SJSA1 (cell line): ENCODE data around the gene DRC3. TPM values are rescaled to one million over a fixed set of nuclear protein-coding genes. Genes with fewer than 3 reads are reported as not detected.
"Not testable (repeated sequence)": the region's sequence is repeated elsewhere in the genome, so short reads cannot be mapped to it uniquely, and the experiment has no call there.

Experiments used
- DNase-seq, 2 experiments: peaks; one replicate each; pipeline ENCODE4 v3.0.0-alpha.2; 2015 to 2020; ENCODE audit warnings: low spot score in 2 of 2, low read depth in 1 of 2
- H3K27ac ChIP-seq: fragments of 250-450 bp; sonication (Bioruptor Pico); 2 replicates; pipeline ENCODE4 v1.5.1; 2020; ENCODE audit warnings: mild to moderate bottlenecking, moderate library complexity
- H3K27me3 ChIP-seq: fragments of 250-450 bp; sonication (Bioruptor Pico); replicated peaks from 2 replicates; pipeline ENCODE4 v1.5.1; 2020; ENCODE audit warnings: mild to moderate bottlenecking, moderate library complexity
- H3K36me3 ChIP-seq: fragments of 250-450 bp; sonication (Bioruptor Pico); 2 replicates; pipeline ENCODE4 v1.5.1; 2020; ENCODE audit warnings: mild to moderate bottlenecking
- H3K4me1 ChIP-seq: fragments of 250-450 bp; sonication (Bioruptor Pico); replicated peaks from 2 replicates; pipeline ENCODE4 v1.6.1; 2021; ENCODE audit warnings: mild to moderate bottlenecking
- H3K4me3 ChIP-seq: fragments of 250-450 bp; sonication (Bioruptor Pico); 2 replicates; pipeline ENCODE4 v1.5.1; 2020; ENCODE audit warnings: mild to moderate bottlenecking
- H3K9me3 ChIP-seq: fragments of 250-450 bp; sonication (Bioruptor Pico); replicated peaks from 2 replicates; pipeline ENCODE4 v1.5.1; 2020; ENCODE audit warnings: mild to moderate bottlenecking
- total RNA-seq: library from RNA; depleted of rRNA; stranded (reverse); fragments of >200 nt; shearing (Covaris generic); gene quantifications from 2 replicates; pipeline ENCODE4 v1.2.3, GENCODE V29; 2014

Gene DRC3
- total RNA-seq, 1 experiment from 2014 or later: 1.8 TPM

DNA sequence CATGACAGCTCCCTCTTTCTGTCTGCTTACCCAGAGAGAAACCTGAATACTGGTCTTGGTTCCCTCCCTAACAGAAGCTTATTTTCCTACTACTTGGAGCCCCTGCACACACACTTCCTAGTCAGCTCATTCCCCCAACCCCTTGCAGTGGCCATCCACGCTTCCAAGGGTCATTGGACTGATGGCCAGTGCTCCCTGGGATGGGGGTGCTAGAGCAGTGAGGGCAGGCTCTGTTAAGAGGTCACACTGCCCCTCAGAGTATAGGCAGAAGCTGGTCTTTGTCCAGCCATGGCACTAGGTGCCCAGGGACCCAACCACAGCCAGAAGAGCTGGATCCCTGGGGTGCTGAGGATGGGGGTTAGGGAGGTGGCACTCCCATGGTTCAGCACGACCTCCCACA, 12.5 kb downstream of the DRC3 start:
- Histone ChIP-seq H3K9me3 (no peaks in the 10 kb centered on the region), H3K27me3 (no peaks in the 10 kb centered on the region), H3K4me3 (no peak overlapping the region), H3K36me3 (no peaks in the 10 kb centered on the region), H3K27ac (no peak overlapping the region), H3K4me1 (peaks cover 3% of the 10 kb centered on the region)
- DNase-seq: no peak

DNA sequence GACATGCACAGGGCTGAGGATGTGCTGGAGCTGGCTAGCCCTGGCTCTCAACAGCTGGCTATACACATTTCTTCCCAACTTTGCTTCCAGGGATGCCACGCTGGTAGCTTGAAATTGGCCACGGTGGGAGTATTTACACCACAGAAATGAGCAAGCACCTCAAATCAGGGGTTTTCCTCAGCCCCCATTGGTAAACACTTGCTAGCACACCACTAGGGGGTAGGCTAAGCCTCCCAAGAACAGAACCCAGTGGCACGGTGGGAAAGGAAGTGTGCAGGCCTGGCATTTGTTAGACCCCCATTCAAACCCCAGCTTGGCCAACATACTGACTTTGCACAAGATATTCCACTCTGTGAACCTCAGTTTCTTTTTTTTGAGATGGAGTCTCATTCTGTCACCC, 12.9 kb downstream of the DRC3 start:
- Histone ChIP-seq H3K9me3 (no peaks in the 10 kb centered on the region), H3K27ac (no peak overlapping the region)
- no peak for DNase-seq

DNA sequence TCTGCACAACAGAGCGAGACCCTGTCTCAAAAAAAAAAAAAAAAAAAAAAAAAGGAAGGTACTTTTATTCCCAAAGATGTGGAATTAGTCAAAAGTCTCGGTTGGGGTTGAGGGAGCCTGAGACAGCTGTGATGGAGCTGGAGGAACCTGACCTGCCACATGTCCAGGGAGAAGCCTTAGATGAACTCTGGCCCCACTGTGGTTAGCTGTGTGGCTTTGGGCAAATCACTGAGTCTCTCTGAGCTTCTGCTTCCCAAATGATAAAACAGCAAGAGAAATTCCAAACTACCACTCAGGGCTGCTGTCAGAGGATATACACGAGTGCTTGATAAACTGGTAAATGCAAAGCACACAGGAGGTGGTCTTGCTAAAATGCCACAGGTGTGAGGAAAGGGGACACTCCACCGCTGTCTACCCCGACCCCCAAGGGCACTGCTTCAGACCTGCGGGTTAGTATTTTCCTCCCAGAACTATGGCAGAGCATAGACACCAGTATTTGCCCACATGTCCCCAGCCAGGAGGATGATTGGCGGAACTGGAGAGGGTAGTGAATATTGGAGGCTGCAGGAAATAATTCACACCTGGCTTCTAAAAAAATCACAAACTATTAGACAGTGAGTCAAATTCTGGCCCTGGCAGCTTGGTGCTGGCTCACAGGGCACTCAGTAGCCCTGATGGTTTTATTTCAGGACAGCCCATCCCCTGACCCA, 14.7 kb downstream of the DRC3 start:
- Histone ChIP-seq H3K4me3 (no peak overlapping the region), H3K27me3 (no peaks in the 10 kb centered on the region), H3K4me1 (peaks cover 13% of the 10 kb centered on the region), H3K27ac (no peak overlapping the region), H3K36me3 (no peaks in the 10 kb centered on the region), H3K9me3 (no peaks in the 10 kb centered on the region)
- DNase-seq: no peak

More for the DNA sequence above, 12.9 kb downstream of the DRC3 start:
- Histone ChIP-seq H3K27me3 (no peaks in the 10 kb centered on the region), H3K36me3 (no peaks in the 10 kb centered on the region), H3K4me3 (no peak overlapping the region), H3K4me1 (peaks cover 7% of the 10 kb centered on the region)

DNA sequence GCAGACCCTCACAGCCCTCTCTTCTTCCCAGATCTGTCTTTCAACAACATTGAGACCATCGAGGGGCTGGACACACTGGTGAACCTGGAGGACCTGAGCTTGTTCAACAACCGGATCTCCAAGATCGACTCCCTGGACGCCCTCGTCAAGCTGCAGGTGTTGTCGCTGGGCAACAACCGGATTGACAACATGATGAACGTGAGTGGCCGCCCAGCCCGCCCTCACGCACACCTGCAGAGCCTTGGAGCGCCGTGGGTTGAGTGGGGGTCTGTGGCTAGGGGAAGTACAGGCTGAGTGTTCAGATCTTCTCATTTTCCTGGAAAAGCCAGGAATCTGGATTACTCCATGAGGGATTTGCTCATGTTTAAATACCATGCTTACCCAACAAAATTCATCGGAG, 15.2 kb downstream of the DRC3 start:
- no peaks in the 10 kb centered on the region for H3K9me3 ChIP-seq
- no peak for DNase-seq
- no peak overlapping the region for H3K27ac ChIP-seq
- H3K36me3 ChIP-seq: no peaks in the 10 kb centered on the region
- H3K27me3 ChIP-seq: no peaks in the 10 kb centered on the region
- H3K4me3 ChIP-seq: no peak overlapping the region
- peaks cover 13% of the 10 kb centered on the region for H3K4me1 ChIP-seq

DNA sequence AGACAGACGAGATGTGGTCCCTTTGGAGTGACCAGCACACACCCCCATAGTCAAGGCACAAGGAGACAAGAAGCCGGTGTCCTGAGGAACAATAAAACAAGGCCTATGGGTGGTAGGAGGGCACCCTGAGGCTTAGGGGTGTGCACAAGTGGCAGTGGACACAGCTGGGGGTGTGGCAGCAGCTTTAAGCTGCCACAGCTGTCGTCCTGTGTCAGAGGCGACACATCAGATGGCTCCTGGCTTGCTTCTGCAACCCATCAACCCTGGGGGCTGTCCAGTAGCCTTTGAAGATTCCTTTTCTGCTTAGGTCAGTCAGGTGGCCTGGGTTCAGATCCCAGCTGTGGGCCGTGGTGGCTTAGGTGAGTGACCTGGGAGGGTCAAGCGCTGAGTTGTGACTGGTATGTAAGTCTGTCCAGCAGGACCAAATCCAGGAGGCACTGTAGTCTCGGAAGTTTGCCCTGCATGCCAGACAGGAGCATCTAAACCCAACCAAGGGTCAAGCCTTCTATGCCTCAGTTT, 15.8 kb downstream of the DRC3 start:
- Histone ChIP-seq H3K4me3 (no peak overlapping the region), H3K27me3 (no peaks in the 10 kb centered on the region), H3K36me3 (no peaks in the 10 kb centered on the region), H3K9me3 (no peaks in the 10 kb centered on the region), H3K4me1 (peaks cover 13% of the 10 kb centered on the region), H3K27ac (no peak overlapping the region)
- no peak for DNase-seq

DNA sequence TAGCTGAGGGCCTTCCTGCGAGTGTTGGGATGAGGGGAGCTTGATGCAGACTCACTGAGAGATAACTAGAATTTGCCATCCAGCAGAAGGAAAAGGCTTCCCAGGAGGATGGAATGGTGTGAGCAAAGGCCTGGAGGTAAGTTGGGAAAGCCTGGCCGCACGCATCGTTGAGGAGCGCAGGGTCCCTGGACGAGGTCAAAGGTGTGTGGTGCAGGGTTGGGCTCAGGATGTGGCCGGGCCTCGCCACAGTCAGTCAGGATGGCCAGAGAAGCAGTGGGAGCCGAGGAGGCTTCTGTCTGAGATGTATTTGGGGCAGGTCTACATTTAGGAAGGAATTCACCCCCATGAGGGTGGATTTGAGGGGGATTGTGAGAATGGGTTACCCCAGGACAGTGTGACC, 16.4 kb downstream of the DRC3 start:
- H3K27me3 ChIP-seq: no peaks in the 10 kb centered on the region
- no peak overlapping the region for H3K27ac ChIP-seq
- H3K4me1 ChIP-seq: peaks cover 13% of the 10 kb centered on the region
- H3K9me3 ChIP-seq: no peaks in the 10 kb centered on the region
- H3K36me3 ChIP-seq: no peaks in the 10 kb centered on the region
- no peak for DNase-seq
- H3K4me3 ChIP-seq: no peak overlapping the region

DNA sequence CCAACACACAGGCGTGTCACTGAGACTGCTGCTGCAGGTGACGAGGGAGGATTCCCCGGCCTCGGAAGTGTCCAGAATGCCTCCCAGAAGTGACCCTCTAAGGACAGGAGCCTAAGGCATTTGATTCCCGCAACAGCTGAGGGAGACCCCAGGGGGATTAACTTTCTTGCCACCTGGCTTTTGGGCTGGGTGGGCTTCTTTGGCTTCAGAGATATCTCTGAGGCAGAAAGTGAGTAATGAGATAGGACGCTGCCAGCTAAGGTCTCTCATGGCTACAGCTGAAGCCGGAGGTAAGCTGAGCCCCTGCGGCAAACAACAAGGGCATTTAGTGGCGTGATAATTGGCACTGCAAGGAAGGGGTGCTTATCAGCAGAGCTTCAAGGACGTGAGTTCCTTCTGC, 17.0 kb downstream of the DRC3 start:
- Histone ChIP-seq H3K9me3 (no peaks in the 10 kb centered on the region), H3K27ac (no peak overlapping the region), H3K4me3 (no peak overlapping the region), H3K4me1 (peaks cover 13% of the 10 kb centered on the region), H3K36me3 (no peaks in the 10 kb centered on the region), H3K27me3 (no peaks in the 10 kb centered on the region)
- no peak for DNase-seq

DNA sequence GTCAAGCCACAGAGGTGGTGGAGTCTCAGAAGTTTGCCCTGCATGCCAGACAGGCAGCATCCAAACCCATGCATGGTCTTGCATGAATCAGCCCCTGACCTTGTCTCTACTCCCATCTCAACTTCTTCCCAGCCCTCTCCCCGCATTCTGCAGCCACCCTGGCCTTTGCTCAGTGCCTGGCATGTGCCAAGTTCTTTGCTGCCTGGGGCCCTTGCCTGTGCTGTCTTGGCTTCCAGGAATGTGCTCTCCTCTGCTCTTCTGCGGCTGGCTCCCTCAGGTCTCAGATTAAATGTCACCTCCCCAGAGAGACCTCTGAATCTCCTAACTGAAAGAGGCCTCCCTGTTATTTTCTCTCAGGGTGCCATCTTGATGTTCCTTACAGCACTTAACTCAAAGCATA, 17.6 kb downstream of the DRC3 start:
- Histone ChIP-seq H3K27ac (peak overlapping the region; percentile 86), H3K36me3 (no peaks in the 10 kb centered on the region), H3K4me3 (no peak overlapping the region), H3K4me1 (peaks cover 13% of the 10 kb centered on the region), H3K27me3 (no peaks in the 10 kb centered on the region), H3K9me3 (no peaks in the 10 kb centered on the region)
- no peak for DNase-seq

DNA sequence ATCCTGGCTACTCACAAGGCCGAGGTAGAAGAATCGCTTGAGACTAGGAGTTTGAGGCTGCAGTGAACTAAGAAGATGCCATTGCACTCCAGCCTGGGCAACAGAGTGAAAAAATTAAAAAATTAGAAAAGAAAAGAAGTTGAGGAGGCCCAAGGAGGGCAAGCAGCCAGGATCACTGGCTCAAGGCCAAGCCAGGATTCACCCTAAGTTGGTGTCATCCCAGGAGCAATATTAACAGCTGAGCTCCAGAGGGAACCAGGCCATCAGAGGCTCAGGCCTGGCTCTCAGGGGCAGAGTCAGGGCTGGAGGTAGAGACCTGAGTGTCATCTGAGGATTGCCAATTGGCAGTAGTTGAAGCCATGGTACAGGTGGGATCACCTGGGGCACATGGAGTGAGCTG, 20.7 kb downstream of the DRC3 start:
- Histone ChIP-seq H3K27ac (no peak overlapping the region), H3K4me3 (no peak overlapping the region), H3K27me3 (no peaks in the 10 kb centered on the region), H3K36me3 (no peaks in the 10 kb centered on the region), H3K9me3 (no peaks in the 10 kb centered on the region), H3K4me1 (peaks cover 13% of the 10 kb centered on the region)
- DNase-seq: no peak

DNA sequence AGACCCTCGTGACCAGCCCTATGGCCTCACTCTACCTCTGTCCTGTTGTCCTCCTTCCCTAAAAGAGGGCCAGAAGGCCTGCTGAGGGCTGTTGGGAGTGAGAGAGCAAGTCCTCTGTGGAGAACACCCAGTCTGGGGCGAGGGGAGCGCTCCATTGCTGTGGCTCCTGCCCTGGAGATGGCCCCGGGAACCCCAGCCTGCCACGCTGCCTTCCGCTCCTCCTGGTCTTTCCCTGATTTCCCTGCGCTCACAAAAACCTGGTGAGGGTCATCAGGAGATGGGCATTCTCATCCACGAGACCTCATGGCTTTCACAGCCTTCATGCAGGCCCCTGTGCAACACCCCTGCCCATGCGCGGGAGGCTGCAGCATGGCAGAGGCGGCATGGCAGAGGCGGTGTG, 21.2 kb downstream of the DRC3 start:
- Histone ChIP-seq H3K36me3 (no peaks in the 10 kb centered on the region), H3K4me3 (no peak overlapping the region), H3K27ac (no peak overlapping the region), H3K9me3 (no peaks in the 10 kb centered on the region), H3K4me1 (peaks cover 13% of the 10 kb centered on the region), H3K27me3 (no peaks in the 10 kb centered on the region)
- DNase-seq: no peak

DNA sequence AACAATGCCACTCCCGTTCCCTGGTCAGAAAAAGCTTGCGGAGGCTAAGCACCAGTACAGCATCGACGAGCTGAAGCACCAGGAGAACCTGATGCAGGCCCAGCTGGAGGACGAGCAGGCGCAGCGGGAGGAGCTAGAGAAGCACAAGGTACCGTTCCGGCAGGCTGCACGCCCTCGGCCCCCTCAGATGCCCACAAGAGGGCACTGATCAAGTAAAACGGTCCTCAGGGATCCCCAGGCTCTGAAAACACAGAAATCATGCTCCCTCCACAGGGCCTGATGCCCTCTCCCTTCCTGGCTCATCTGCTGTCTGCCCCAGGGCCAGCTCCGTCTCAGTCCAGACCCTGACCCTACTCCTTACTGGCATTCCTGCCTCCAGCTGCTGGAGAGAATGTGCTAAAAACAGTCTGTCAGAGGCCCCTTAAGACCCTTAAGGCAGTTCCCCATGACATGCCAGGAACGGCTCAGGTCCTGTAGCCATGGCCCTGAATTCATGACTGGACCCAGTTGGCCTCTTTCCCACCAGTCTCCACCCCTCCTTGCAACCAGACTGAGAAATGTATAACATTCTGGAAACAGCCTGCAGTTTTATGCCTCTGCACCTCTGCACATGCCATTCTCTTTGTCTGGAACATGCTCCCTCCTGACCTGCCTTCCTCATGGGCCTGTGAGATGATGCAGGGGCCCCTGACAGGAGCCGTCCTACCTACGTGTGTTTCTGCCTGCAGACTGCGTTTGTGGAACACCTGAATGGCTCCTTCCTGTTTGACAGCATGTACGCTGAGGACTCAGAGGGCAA, 21.8 kb downstream of the DRC3 start:
- Histone ChIP-seq H3K9me3 (no peaks in the 10 kb centered on the region), H3K36me3 (no peaks in the 10 kb centered on the region), H3K4me3 (no peak overlapping the region), H3K4me1 (peaks cover 13% of the 10 kb centered on the region), H3K27me3 (no peaks in the 10 kb centered on the region), H3K27ac (no peak overlapping the region)
- DNase-seq: no peak

DNA sequence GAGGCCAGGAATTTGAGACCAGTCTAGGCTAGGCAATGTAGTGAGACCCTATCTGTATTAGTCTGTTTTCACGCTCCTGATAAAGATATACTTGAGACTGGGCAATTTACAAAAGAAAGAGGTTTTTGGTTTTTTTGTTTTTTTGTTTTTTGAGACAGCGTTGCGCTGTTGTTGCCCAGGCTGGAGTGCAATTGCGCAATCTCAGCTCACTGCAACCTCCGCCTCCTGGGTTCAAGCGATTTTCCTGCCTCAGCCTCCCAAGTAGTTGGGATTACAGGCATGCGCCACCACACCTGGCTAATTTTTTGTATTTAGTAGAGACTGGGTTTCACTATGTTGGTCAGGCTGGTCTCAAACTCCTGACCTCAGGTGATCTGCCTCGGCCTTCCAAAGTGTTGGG, 23.2 kb downstream of the DRC3 start:
- DNase-seq, H3K36me3 ChIP-seq, H3K4me3 ChIP-seq, H3K9me3 ChIP-seq, H3K27ac ChIP-seq, H3K27me3 ChIP-seq, H3K4me1 ChIP-seq: not testable (repeated sequence)

DNA sequence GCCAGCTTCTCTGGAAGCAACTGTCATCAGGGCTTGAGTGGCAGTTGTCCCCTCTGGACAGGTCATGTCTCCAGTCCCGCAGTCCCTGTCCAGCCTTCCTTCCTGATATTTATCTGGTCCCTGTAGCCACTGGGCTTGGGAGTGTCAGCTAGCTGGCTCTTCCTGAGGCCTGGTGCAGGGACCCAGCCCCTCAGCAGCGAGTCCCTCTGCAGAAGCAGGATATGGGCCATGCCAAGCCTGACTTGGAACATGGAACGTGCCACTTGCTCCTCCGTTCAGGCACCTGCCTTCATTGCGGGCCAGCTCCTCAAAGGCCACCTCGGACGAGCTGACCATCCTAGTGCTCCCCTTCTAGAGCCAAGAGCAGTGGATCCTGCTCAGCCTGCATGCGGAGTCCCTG, 26.3 kb downstream of the DRC3 start:
- H3K9me3 ChIP-seq: no peaks in the 10 kb centered on the region
- H3K27ac ChIP-seq: no peak overlapping the region
- no peaks in the 10 kb centered on the region for H3K4me1 ChIP-seq
- H3K4me3 ChIP-seq: no peak overlapping the region
- H3K36me3 ChIP-seq: no peaks in the 10 kb centered on the region
- H3K27me3 ChIP-seq: no peaks in the 10 kb centered on the region
- no peak for DNase-seq

DNA sequence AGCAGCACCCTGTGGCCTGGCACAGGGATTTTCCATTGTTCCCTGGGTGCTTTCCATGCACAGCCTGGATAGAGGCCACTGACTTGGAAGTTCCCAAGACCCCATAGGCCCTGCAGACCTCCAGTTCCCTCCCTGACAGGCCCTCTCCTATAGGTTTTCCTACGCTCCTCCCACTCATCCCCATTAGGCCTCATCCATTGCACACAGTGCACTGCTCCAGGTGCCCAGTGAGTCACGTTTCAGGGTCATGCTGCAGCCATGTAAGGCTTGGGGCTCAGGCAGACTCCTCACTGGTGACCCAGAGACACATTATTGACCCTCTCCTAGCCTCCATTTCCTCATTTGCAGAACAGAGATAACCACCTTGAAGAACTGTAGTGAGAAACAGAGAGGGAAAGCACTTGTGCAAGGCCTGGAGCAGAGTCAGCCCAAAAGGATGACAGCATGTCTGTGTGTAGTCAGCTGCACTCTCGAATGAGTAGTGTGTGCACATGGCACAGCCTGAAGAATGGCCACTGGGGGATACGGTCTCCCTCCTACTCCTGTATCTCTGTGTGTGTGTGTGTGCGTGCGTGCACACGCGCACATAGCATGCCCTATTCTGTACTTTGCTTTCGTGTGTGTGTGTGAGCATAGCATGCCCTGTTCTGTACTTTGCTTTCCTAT, 26.8 kb downstream of the DRC3 start:
- H3K27me3 ChIP-seq: no peaks in the 10 kb centered on the region
- no peaks in the 10 kb centered on the region for H3K9me3 ChIP-seq
- no peak for DNase-seq
- H3K4me3 ChIP-seq: no peak overlapping the region
- H3K27ac ChIP-seq: no peak overlapping the region
- H3K36me3 ChIP-seq: no peaks in the 10 kb centered on the region
- H3K4me1 ChIP-seq: no peaks in the 10 kb centered on the region
